Activated T-helper 1 cell treated with Interleukin-2 at 50 U/mL for 16 hours (primary cell): ENCODE results near the gene CATSPERB.
"Not testable (repeated sequence)": the region's sequence is repeated elsewhere in the genome, so short reads cannot be mapped to it uniquely, and the experiment has no call there.

ENCODE experiments used
- DNase-seq: peaks from one replicate; pipeline ENCODE4 v3.0.0-alpha.2; 2020; ENCODE audit warnings: low read depth

The CATSPERB gene

GRCh38 chr14:91732439-91732838 lies 553 bp upstream of the CATSPERB start:
- DNase-seq = no peak

DNA sequence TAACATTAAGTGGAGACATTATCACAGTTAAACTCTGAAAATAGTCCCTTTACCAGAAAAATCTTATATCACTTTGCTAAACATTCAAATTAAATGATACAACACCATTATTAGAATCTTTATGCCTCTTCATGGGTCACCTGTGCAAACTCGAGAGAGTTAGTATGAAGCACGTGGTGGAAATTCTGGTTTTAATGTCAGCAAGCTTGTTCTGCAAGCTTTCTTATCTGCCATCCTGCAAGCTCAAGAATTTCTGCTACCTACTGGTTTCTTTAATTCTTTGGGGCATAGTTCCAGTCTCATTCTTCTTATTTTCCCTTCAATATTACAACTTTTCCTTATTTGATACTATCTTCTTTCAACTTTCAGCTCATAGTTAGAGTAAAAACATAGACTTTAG lies 868 bp downstream of the CATSPERB start:
- no peak for DNase-seq

DNA sequence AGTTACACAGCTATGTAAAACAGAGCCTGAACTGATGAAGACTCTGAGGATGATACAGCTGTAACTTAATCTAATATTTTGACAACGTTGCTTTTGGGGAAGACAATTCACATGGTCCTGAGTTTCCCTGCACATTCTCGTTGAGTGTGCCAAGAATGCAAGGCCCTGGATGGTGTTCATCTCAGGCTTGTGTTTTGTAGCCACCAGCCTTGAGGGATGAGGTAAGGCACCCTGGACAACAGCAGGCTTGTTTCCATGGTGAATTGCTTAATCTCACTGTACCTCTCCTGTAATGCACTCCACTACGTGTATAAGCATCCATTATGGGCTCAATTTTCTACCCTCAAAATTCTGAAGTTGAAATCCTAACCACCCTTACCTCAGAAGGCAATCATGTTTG lies 2.1 kb downstream of the CATSPERB start:
- DNase-seq = no peak

- DNase-seq = no peak
Observed at GRCh38 chr14:91728616-91729183, 3.2 kb downstream of the CATSPERB start.

- DNase-seq = no peak
Observed at GRCh38 chr14:91727121-91727520, 4.8 kb downstream of the CATSPERB start.

GRCh38 chr14:91723501-91723900 lies 8.4 kb downstream of the CATSPERB start:
- no peak for DNase-seq

DNA sequence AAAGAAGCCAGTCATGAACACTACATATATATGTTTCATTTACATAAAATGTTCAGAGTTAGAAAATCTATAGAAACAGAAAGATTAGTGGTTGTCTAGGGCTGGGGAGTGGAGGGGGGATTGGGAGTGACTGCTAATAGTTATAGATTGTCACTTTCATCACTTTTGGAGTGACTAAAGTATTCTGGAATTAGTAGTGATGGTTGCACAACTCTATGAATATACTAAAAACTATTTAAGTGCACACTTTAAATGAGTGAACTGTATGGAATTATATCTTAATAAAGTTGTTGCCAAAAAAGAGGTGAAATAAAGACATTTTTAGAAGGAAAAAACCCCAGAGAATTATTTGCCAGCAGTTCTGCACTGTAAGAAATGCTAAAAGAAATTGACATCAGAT lies 9.5 kb downstream of the CATSPERB start:
- DNase-seq = no peak

GRCh38 chr14:91719839-91720238 lies 12.0 kb downstream of the CATSPERB start:
- DNase-seq = no peak

- DNase-seq = no peak
Observed at GRCh38 chr14:91716999-91717398, 14.9 kb downstream of the CATSPERB start.

DNA sequence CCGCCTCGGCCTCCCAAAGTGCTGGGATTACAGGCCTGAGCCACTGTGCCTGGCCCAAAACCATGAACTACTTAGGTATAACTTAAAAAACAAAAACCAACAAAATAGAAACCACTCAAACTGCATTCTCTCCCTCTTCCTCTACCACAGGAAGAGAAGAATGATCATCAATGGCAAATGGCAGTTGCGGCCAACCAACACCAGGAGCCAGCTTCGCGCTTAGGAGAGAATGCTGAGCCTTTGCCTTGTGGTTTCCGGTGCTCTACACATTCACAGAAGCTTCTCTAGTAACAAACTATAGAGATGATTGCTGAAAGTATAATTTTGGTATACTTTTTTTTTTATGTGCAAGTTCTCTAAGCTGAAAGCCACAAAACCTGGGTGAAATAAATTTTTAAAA lies 17.1 kb downstream of the CATSPERB start:
- no peak for DNase-seq

- DNase-seq = no peak
Observed at GRCh38 chr14:91708795-91709194, 23.1 kb downstream of the CATSPERB start.

GRCh38 chr14:91706996-91707395 lies 24.9 kb downstream of the CATSPERB start:
- DNase-seq = no peak

DNA sequence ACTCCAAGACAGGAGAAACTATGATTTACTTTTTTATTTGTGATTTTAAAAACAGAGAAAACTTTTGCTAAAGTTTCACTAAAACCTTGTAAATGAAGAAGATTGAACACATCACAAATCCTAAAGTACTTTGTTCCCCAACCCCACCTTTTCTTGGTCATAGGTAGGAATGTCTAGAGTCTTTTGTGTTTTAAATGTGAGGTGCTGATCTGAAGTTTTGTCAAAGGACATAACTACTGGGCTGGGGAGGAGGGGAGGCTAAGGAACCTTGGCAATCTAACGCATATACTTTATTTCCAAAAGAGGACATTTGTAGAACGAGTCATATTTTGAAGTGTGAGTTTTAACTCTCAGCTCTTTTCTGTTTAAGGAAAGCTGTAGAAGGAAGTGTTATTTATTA lies 37.2 kb downstream of the CATSPERB start:
- no peak for DNase-seq

- DNase-seq = no peak
Observed at GRCh38 chr14:91693346-91693745, 38.5 kb downstream of the CATSPERB start.

- DNase-seq = no peak
Observed at GRCh38 chr14:91692075-91692474, 39.8 kb downstream of the CATSPERB start.

DNA sequence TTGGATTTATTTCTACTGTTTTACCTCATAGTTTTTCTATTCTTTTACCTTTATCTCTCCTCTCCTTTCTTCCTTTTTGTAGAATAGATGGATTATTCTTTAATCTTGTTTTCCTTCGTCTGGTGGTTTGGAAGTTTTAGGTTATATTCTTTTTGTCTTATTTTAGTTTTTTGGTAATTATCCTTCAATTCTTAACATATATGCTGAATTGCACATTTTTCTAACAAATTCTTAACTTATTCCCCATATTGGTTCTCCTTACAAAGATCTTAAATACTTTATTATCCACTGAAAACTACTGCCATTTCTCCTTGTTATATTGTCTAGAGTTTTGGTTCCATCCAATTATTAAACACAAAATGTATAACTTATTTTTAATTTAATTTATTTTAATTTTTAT lies 42.3 kb downstream of the CATSPERB start:
- DNase-seq = no peak

- not testable (repeated sequence) for DNase-seq
Observed at GRCh38 chr14:91687436-91687835, 44.5 kb downstream of the CATSPERB start.

DNA sequence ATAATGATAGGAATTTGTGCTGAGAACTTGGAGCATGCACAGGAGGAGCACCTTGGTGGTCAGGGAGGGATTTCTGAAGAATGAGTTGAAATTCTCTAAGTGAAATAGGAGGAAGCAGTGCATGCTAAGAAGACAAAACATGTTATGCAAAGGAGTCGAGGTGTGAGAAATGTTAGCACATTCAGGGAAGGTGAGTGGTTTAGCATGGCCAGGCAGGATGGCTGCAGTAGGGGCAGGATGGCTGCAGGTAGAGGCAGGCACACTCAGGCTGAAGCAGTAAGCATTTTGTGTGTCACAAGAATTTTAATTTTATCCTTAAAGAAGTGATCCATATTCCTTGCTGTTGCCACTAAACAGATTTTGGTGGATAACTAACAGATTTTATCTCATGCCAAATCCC lies 46.3 kb downstream of the CATSPERB start:
- DNase-seq = no peak

DNA sequence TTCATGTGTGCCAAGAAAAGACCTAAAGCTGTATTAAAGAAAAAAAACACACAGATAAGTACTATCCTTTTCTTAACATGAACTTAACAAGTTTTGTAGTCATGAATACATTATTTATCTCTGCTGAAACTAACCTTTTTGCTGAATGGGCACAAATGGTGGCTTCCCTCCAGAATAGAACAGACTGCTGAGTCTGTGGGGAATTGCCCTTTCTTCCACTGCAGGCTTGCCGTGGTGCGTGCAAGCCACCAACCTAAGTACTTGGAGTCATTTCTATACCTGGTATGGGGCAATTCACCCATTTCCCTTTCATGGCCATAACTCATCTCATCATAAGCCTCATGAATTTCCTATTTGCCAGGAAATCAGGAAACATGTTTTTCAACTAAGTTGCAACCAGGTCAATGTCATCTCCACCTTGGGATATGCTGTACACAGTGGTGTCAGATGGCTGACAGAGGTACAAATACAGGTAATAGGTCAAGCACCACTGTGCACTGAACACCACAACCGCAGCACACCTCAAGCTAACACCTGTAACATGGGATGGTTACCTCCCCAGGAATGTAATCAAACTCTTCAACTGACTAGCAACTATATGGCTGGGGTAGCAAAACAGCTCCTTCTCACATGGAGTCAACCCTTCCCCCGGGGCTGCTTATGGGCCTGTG lies 49.9 kb downstream of the CATSPERB start:
- no peak for DNase-seq

DNA sequence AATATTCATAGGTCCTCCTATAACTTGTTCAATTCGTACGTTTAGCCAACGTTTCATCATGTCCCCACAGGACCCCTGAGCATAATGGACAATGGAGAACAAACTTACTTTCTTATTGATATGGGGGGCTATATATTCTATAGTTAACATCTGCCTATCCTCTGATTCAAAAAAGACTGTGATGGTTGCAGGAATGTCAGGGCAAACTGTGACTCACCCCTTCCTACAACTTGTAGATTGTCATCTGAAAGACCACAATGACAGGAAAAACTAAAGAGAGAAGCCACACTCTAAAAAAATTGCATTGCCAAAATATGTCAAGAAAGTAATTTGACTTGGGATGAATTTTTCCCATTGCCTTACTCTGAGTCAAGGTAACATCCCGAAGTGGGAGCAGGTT lies 50.8 kb downstream of the CATSPERB start:
- no peak for DNase-seq

GRCh38 chr14:91679273-91679672 lies 52.6 kb downstream of the CATSPERB start:
- no peak for DNase-seq

DNA sequence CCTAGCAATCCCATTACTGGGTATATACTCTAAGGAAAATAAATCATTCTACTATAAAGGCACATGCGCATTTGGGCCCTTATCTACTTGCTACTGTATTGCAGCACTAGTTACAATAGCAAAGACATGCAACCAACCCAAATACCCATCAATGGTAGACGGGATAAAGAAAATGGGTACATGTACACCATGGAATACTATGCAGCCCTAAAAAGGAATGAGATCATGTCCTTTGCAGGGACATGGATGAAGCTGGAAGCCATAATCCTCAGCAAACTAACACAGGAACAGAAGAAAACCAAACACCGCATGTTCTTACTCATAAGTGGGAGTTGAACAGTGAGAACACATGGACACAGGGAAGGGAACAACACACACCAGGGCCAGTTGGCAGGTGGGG lies 54.2 kb downstream of the CATSPERB start:
- not testable (repeated sequence) for DNase-seq

DNA sequence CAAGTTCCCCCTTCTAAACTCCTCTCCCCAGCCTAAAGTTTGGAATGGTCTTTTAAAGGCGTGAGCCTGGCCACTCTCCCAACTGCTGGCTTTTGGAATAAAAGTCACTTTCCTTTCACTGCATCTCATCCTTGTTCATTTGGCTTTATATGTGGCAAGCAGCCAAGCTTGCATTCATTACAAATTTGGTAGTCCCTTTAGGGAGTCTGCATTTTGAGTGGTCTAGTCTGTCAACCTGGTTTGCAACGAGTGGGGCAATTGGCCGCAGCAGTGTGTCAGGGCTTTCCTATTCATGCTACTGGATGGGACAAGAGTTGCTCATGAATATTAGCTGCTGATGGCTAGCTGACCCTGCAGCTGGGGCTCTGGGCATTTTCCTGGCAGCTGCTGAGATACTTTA lies 57.0 kb downstream of the CATSPERB start:
- DNase-seq = no peak

GRCh38 chr14:91669867-91670266 lies 62.0 kb downstream of the CATSPERB start:
- DNase-seq = no peak
